Activated T-cell treated with anti-CD3 and anti-CD28 coated beads, Interleukin-2, amount 50 U/mL, for 48 hours (primary cell): Measurements from ENCODE around the gene SLC2A6.
"Not testable (repeated sequence)": the region's sequence is repeated elsewhere in the genome, so short reads cannot be mapped to it uniquely, and the experiment has no call there.

Experiments
- DNase-seq, 2 experiments: peaks; one replicate each; pipeline ENCODE4 v3.0.0-alpha.2; 2020

Gene SLC2A6

GRCh38 chr9:133459476-133460404, 19.2 kb downstream of the SLC2A6 start, which contains the start of gene CACFD1:
TSS of gene CACFD1 (plus strand) at chr9:133459978. CDS start at chr9:133460067, 89 bp downstream.
- DNase-seq = peak; percentile 93 to 94

- no peak for DNase-seq
Observed at GRCh38 chr9:133458643-133459312, 20.1 kb downstream of the SLC2A6 start.

DNA sequence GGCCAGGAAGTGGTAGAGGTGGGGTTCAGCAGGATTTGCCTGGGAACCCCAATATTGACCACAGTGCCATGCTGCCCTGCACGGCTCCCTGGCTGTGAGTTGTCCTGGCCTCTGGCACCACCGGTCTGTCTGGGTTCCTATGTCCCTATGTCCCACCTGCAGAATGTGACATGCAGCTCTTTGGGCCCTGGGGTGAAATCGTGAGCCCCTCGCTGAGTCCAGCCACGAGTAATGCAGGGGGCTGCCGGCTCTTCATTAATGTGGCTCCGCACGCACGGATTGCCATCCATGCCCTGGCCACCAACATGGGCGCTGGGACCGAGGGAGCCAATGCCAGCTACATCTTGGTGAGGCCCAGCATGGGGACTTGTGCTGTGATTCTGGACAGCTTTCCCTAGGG, 21.2 kb downstream of the SLC2A6 start:
- DNase-seq = no peak

- no peak for DNase-seq
Observed at GRCh38 chr9:133457233-133457632, 21.7 kb downstream of the SLC2A6 start.

GRCh38 chr9:133456409-133456808, 22.5 kb downstream of the SLC2A6 start:
- DNase-seq = no peak

GRCh38 chr9:133455936-133456335, 23.0 kb downstream of the SLC2A6 start:
- DNase-seq = no peak

DNA sequence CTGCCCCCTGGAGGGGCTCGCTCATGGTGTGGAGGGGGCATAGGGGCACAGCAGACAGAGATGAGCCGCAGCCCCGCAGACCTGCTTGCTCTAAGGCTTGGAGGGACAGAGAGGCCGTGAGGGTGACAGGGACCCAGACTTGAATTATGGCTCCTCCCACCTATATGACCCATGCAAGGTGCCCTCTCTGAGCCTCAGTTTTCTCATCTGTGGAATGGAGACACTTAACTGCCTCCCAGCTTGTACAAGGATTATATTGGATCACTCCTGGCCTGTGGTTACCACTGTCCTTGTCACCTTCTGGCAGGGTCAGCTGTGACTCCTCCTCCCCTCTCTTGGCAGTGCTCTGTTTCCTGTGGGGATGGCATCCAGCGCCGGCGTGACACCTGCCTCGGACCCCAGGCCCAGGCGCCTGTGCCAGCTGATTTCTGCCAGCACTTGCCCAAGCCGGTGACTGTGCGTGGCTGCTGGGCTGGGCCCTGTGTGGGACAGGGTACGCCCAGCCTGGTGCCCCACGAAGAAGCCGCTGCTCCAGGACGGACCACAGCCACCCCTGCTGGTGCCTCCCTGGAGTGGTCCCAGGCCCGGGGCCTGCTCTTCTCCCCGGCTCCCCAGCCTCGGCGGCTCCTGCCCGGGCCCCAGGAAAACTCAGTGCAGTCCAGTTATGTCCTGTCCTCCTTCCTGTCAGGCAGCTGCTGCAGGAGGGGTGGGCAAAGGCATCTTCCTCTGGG, 23.8 kb downstream of the SLC2A6 start:
- no peak for DNase-seq

DNA sequence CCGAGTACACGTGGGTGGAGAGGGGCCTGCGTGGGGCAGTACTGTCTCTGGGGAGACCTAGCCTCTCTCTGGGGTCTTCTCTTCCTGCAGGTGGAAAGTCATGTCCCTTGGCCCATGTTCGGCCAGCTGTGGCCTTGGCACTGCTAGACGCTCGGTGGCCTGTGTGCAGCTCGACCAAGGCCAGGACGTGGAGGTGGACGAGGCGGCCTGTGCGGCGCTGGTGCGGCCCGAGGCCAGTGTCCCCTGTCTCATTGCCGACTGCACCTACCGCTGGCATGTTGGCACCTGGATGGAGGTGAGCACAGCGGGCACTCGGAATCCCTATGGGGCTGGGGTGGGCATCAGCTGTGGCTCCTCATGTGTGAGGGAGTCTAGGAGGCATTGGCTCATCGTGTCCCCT, 24.6 kb downstream of the SLC2A6 start:
- no peak for DNase-seq

DNA sequence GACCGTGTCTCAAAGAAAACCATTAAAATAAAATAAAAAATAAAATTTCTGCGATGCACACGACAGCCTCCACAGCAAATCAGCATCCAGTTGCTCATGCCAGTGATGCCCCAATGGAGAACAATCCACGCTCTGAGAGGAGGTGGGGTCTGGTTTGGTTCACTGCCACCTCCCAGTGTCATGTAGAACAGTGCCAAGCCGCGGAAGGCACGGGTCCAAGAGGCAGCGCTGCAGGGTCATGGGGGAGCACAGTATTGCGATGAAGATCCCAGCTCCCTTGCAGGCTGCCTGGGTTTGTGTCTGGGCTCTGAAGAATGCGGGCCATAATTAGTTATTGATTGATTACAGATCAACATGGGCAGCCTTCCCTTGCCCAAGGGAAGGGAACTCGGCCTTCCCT, 25.2 kb downstream of the SLC2A6 start:
- DNase-seq = no peak

DNA sequence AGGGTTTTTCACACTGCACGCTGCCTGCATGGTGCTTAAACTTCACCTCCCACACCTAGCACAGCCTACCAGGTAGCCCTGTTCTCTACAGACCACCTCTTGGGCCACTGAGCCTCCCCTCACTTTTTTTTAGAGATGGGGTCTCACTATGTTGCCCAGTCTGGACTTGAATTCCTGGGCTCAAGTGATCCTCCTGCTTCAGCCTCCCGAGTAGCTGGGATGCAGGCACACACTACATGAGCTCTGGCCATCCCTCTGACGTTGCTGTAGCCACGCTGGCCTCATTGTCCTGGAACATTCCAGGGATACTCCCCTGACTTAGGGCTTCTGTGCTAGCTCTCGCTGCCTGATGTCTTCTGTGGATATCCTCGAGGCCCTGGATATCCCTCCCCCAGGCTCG, 26.3 kb downstream of the SLC2A6 start:
- no peak for DNase-seq

GRCh38 chr9:133451865-133452264, 27.0 kb downstream of the SLC2A6 start:
- DNase-seq = not testable (repeated sequence)

GRCh38 chr9:133449760-133450159, 29.1 kb downstream of the SLC2A6 start:
- no peak for DNase-seq

- DNase-seq = no peak
Observed at GRCh38 chr9:133448487-133448972, 30.4 kb downstream of the SLC2A6 start.

DNA sequence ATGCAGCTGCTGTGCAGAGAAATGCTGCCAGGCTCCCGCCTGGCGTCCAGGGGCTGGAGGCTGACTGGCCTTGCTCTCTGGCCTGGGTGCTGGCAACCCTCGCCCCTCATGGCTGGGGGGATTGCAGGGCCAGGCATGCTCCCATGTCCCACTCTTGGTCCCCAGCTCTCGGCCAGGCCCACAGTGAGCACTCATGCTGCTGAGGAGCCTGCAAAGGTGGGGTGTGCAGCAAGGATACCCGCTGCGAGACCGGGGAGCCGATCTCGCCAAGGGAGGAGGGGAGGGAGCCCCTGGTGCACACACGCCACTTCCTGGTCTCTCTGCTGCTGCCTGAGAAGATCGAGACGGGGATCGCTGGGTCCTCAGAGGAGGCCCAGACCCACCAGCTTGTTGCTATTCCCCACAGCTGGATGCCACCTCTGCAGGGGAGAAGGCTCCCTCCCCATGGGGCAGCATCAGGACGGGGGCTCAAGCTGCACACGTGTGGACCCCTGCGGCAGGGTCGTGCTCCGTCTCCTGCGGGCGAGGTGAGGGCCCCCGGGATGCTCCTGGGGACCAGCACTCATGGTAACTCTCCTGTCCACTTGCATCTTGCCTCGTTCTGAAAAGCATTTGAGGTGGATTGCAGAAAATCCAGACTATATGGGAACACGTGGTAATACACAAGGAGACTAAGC, 33.5 kb downstream of the SLC2A6 start:
- DNase-seq = no peak

DNA sequence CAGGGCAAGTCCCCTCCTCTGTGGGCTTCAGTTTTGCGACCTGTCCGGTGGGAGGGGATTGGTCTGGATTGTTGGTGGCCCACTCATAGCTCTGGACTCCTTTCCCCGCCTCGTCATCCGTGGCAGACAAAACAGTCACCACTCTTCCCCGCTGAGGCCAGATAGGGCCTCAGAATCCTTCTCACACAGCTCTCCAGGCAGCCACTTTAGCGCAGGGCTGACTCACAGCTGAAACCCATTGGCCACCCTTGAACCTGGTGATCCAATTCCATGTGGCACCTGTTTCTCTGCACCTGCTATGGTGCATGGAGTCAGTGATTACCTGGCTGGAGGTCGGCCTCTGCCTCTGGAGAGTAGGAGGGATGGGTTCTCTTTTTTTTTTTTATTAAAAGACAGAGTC, 34.9 kb downstream of the SLC2A6 start:
- DNase-seq = no peak

DNA sequence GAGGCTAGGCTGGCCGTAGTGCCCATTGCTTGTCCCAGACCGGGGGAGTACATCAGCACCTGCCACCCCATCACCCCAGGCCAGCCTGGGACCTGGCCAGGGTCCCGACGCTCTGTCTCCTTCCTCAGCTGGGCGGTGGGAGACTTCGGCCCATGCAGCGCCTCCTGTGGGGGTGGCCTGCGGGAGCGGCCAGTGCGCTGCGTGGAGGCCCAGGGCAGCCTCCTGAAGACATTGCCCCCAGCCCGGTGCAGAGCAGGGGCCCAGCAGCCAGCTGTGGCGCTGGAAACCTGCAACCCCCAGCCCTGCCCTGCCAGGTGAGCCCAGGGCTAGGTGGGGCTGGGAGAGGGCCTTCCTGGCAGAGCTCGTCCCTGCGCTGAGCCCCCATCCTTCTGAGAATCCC, 35.7 kb downstream of the SLC2A6 start:
- no peak for DNase-seq

GRCh38 chr9:133441571-133441970, 37.3 kb downstream of the SLC2A6 start:
- DNase-seq = no peak

- DNase-seq = no peak
Observed at GRCh38 chr9:133440874-133441273, 38.0 kb downstream of the SLC2A6 start.

DNA sequence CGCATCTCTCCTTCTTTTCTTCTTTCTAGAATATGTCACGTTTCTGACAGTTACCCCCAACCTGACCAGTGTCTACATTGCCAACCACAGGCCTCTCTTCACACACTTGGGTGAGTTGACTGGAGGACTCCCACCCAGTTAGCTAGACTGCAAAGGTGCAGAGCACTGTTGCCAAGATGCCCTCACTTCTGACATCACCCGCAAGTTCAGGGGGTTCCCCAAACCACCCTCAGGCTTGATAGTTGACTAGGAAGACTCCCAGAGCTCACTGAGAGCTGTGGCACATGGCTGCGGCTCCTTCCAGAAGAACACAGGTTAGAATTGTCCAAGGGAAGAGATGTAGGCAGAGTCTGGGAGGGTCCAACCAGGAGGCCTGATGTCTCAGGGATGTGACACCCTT, 39.6 kb downstream of the SLC2A6 start:
- DNase-seq = no peak

GRCh38 chr9:133437753-133438531, 41.0 kb downstream of the SLC2A6 start:
- DNase-seq = no peak

GRCh38 chr9:133436681-133437080, 42.2 kb downstream of the SLC2A6 start:
- DNase-seq = no peak

DNA sequence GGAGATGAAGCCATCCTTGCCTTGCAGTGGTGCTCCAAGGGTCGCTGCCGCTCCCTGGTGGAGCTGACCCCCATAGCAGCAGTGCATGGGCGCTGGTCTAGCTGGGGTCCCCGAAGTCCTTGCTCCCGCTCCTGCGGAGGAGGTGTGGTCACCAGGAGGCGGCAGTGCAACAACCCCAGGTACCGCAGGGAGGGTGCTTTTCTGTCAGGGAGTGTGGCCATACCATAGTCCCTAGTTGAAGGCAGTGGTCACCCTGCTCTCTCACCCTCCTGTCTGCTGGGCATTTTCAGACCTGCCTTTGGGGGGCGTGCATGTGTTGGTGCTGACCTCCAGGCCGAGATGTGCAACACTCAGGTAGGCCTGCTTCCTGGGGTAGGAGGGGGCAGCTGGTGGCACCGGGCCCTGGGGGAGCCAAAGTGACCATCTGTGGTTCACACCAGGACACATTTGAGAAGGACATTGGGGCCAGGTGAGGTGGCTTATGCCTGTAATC, 45.5 kb downstream of the SLC2A6 start:
- no peak for DNase-seq
